ENCODE results near the gene DEDD.
A peak's percentile ranks its signal among the peaks of the same experiment; 100 is the strongest.

The DEDD gene

DNA sequence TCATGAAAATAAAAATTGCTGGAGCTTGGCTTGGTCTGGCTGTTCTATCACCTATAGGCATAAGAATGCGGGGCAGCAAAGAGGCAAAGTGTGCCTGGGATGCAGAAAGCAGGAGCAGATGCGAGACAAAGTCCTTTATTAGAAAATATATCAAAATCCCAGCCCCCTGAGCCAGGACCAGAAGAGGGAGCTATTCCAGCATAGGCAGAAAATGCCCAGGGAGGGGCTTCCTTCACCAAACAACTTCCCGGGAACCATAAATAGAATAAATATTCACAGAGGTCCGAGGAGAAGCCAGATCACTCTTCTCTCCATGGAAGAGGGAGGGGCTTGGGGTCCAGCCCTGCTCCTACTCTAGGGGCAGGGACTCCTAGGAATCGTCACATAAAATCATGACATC, 38.7 kb upstream of the DEDD start:
- H3K27ac ChIP-seq, result no peak overlapping the region

DNA sequence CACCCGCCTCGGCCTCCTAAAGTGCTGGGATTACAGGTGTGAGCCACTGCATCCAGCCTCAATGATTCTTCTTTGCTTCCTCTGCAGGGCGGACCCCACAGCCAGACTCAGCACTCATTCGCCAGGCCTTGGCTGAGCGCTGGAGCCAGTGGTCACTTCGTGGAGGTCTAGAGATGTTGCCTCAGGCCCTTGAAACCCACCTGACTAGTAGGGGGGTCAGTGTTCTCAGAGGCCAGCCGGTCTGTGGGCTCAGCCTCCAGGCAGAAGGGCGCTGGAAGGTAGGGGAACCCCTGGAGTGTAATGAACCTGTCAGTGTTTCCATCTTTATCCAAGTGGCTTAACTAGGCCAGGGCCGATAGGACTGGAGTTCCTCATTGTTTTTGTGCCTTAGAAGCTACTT, 36.4 kb upstream of the DEDD start:
- no peak for TF ChIP-seq ZFX (IDR thresholded peaks at IDR 0.05; ENCODE audit: borderline replicate concordance)
- TF ChIP-seq, protein P1, sequence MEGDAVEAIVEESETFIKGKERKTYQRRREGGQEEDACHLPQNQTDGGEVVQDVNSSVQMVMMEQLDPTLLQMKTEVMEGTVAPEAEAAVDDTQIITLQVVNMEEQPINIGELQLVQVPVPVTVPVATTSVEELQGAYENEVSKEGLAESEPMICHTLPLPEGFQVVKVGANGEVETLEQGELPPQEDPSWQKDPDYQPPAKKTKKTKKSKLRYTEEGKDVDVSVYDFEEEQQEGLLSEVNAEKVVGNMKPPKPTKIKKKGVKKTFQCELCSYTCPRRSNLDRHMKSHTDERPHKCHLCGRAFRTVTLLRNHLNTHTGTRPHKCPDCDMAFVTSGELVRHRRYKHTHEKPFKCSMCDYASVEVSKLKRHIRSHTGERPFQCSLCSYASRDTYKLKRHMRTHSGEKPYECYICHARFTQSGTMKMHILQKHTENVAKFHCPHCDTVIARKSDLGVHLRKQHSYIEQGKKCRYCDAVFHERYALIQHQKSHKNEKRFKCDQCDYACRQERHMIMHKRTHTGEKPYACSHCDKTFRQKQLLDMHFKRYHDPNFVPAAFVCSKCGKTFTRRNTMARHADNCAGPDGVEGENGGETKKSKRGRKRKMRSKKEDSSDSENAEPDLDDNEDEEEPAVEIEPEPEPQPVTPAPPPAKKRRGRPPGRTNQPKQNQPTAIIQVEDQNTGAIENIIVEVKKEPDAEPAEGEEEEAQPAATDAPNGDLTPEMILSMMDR (IDR thresholded peaks at IDR 0.05), result no peak
- H3K27ac ChIP-seq, result no peak overlapping the region

More for the DNA sequence above, 38.7 kb upstream of the DEDD start:
- TF ChIP-seq, protein P1 (IDR thresholded peaks at IDR 0.05), result peak; percentile 51
- TF ChIP-seq ZFX (IDR thresholded peaks at IDR 0.05; ENCODE audit: borderline replicate concordance), result no peak

DNA sequence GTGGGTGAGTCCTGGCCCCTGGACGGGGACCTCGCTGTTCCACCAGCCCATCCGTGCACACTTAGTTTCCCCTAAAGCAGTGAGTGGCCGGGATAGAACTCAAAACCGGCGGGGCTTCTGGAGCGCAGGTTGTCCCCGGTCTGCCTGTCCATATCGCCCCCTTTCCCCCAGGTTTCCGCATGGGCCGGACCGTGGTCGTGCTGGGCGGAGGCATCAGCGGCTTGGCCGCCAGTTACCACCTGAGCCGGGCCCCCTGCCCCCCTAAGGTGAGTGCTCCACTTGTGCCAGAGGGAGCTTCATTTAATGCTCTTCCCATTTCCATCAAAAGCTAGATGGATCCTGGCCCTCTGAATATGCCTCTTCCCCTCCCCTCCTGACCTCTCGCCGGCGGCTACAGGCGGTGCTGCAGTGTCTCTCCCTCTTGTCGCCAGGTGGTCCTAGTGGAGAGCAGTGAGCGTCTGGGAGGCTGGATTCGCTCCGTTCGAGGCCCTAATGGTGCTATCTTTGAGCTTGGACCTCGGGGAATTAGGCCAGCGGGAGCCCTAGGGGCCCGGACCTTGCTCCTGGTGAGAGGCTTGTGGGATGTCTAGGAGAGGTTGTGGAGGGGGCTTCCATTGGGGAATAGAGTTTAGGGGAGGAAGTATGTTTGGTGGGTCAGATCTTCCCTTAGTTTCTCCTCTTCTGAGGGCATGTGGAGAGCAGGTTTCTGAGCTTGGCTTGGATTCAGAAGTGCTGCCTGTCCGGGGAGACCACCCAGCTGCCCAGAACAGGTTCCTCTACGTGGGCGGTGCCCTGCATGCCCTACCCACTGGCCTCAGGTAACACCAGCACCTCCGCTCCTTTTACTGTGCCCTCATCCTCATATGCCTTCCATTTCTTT, 34.4 kb upstream of the DEDD start:
- peak overlapping the region; percentile 79 for H3K27ac ChIP-seq
- TF ChIP-seq ZFX (IDR thresholded peaks at IDR 0.05; ENCODE audit: borderline replicate concordance), result no peak
- TF ChIP-seq, protein P1 (IDR thresholded peaks at IDR 0.05), result no peak

DNA sequence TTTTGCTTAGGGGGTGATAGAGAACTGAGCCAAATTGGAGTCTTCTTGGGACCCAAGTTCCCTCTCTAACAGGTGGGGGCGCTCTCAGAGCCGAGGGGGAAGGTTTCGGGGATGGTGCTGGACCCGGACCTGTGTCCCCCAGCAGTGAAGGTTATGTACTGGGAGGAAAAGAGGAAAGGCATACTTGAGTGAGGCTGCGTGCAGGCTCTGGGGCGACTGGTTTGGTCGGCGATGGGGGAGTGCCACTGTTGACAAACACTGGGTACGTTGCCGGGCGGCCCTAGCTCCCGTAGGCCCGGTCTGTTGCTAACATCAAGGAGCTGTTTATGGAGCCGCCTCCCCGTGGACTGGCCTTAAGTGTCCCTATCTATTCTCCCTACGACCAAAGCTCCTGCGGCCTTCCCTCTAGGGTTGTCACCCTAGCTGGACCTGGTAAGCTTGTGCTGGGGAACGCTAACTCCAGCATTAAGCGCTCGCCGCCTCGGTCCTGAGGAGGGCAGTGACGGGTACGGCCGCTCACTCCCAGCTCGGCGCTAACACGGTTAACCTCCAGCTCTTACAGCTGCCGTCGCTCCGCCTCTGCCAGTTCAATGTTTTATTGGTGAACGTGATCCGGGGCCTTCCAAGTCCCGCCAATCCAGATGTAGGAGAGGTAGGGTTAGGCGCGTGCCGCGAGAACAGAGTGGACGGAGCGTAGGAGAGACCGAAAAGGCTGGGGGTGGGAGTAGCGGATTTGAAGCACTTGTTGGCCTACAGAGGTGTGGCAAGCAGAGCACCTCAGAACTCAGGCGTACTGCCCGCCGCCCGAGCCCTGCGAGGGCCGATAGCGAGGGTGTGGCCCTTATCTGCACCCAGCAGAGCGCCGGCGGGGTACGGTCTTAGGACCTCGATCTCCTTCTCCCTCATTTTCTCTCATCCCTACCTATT, 33.5 kb upstream of the DEDD start, which contains the start of gene PPOX:
TSS of gene PPOX (plus strand) at position 685 of the 927 bp plus-strand sequence. CDS start 422 bp downstream, outside the sequence.
- TF ChIP-seq, protein P1 (IDR thresholded peaks at IDR 0.05), result peak; percentile 89
- TF ChIP-seq ZFX (IDR thresholded peaks at IDR 0.05; ENCODE audit: borderline replicate concordance), result no peak
- H3K27ac ChIP-seq, result peak within 1 kb of the TSS; percentile 79

DNA sequence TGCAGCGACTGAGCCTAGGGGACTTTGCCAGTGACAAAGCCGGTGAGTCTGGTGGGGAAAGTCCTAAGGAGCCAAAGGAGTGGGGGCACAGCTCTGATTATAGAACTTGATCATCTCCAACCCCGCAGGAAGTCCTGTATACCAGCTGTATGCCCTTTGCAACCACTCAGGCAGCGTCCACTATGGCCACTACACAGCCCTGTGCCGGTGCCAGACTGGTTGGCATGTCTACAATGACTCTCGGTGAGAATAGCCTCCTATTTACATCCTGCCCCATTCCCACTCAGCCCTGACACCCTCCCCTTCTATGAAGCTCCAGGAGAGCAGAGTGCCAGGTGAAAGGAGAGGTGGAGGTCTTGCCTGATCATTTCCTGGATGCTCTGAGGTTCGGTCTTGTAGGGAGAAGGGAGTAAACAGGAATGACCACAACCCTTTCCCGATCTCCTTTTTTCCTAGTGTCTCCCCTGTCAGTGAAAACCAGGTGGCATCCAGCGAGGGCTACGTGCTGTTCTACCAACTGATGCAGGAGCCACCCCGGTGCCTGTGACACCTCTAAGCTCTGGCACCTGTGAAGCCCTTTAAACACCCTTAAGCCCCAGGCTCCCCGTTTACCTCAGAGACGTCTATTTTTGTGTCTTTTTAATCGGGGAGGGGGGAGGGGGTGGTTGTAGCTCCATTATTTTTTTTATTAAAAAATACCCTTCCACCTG, 32.6 kb upstream of the DEDD start:
- H3K27ac ChIP-seq, result peak overlapping the region; percentile 79
- TF ChIP-seq, protein P1 (IDR thresholded peaks at IDR 0.05), result no peak
- no peak for TF ChIP-seq ZFX (IDR thresholded peaks at IDR 0.05; ENCODE audit: borderline replicate concordance)

DNA sequence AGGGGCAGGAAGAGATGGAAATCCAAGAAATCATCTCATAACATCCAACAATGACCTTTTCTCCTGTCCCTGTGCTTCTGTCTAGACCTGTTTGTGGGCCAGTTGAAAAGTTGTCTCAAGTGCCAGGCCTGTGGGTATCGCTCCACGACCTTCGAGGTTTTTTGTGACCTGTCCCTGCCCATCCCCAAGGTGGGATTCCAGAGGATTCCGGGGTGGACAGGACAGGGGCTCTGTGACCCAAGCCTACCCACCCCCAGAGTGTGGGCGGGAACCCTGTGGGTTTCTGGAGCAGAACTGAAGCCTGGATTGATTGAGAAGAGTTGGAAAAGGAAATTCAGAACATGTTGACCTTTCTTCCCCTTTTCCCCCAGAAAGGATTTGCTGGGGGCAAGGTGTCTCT, 31.3 kb upstream of the DEDD start:
- TF ChIP-seq, protein P1 (IDR thresholded peaks at IDR 0.05), result no peak
- no peak for TF ChIP-seq ZFX (IDR thresholded peaks at IDR 0.05; ENCODE audit: borderline replicate concordance)
- H3K27ac ChIP-seq, result peak overlapping the region; percentile 79
